Muscle layer of colon (tissue), 2 donors: ENCODE measurements around the gene SEMA4G.

Source experiments
- H3K27ac ChIP-seq: one replicate; pipeline ENCODE4 v1.7.0; 2013; ENCODE audit warnings: low read depth, mild to moderate bottlenecking, low read length, moderate library complexity
- H3K27me3 ChIP-seq, 2 donors: one replicate each; pipeline ENCODE4 v1.7.0; 2013; ENCODE audit warnings: low read length in 2 of 2, mild to moderate bottlenecking in 2 of 2; ENCODE audit not compliant: insufficient read depth in 2 of 2, control insufficient read depth in 1 of 2
- H3K36me3 ChIP-seq: one replicate; pipeline ENCODE4 v1.7.0; 2013; ENCODE audit warnings: mild to moderate bottlenecking, low read length; ENCODE audit not compliant: insufficient read depth
- H3K4me1 ChIP-seq: one replicate; pipeline ENCODE4 v1.7.0; 2013; ENCODE audit warnings: mild to moderate bottlenecking, low read length; ENCODE audit not compliant: insufficient read depth
- H3K4me3 ChIP-seq, 2 donors: one replicate each; pipeline ENCODE4 v1.7.0; 2013; ENCODE audit warnings: low read length in 2 of 2, low read depth in 1 of 2, mild to moderate bottlenecking in 1 of 2, moderate library complexity in 1 of 2
- H3K9ac ChIP-seq: one replicate; pipeline ENCODE4 v1.7.0; 2013; ENCODE audit warnings: low read length
- H3K9me3 ChIP-seq: one replicate; pipeline ENCODE4 v1.7.0; 2013; ENCODE audit warnings: mild to moderate bottlenecking, low read length
- donor health status: abdominal sarcoma.
- donor health status: Adenocarcinoma of cecum.

SEMA4G gene

GRCh38 chr10:100995181-100995580, 25.9 kb downstream of the SEMA4G start:
- Histone ChIP-seq H3K27ac (no peak overlapping the region), H3K9me3 (no peaks in the 10 kb centered on the region), H3K36me3 (peaks cover 23% of the 10 kb centered on the region), H3K4me1 (peaks cover 10% of the 10 kb centered on the region), H3K9ac (no peak overlapping the region), H3K27me3 (no peaks in the 10 kb centered on the region), H3K4me3 (no peak overlapping the region)

GRCh38 chr10:100996678-100997359, 27.5 kb downstream of the SEMA4G start:
- Histone ChIP-seq H3K4me1 (peaks cover 24% of the 10 kb centered on the region), H3K27ac (peak overlapping the region; percentile 98), H3K4me3 (peak overlapping the region; percentile 68 to 90), H3K9ac (no peak overlapping the region), H3K27me3 (no peaks in the 10 kb centered on the region), H3K9me3 (no peaks in the 10 kb centered on the region), H3K36me3 (peaks cover 10% of the 10 kb centered on the region)

GRCh38 chr10:100997360-100998182, 28.3 kb downstream of the SEMA4G start:
- Histone ChIP-seq H3K9me3 (no peaks in the 10 kb centered on the region), H3K9ac (peak overlapping the region; percentile 96), H3K27ac (peak overlapping the region; percentile 98), H3K4me1 (peaks cover 31% of the 10 kb centered on the region), H3K27me3 (no peaks in the 10 kb centered on the region), H3K36me3 (peaks cover 10% of the 10 kb centered on the region), H3K4me3 (peak overlapping the region; percentile 68 to 90)

GRCh38 chr10:100998183-100998990, 29.1 kb downstream of the SEMA4G start:
- H3K4me1 ChIP-seq, result peaks cover 37% of the 10 kb centered on the region
- peak overlapping the region; percentile 98 for H3K27ac ChIP-seq
- peak overlapping the region; percentile 68 to 90 for H3K4me3 ChIP-seq
- H3K9ac ChIP-seq, result peak overlapping the region; percentile 96
- H3K27me3 ChIP-seq, result no peaks in the 10 kb centered on the region
- peaks cover 15% of the 10 kb centered on the region for H3K36me3 ChIP-seq
- H3K9me3 ChIP-seq, result no peaks in the 10 kb centered on the region

GRCh38 chr10:100998991-100999741, 29.9 kb downstream of the SEMA4G start:
- Histone ChIP-seq H3K36me3 (peaks cover 17% of the 10 kb centered on the region), H3K9me3 (no peaks in the 10 kb centered on the region), H3K27ac (peak overlapping the region; percentile 98), H3K27me3 (no peaks in the 10 kb centered on the region), H3K9ac (peak overlapping the region; percentile 96), H3K4me3 (peak overlapping the region; percentile 68 to 90), H3K4me1 (peaks cover 37% of the 10 kb centered on the region)

- Histone ChIP-seq H3K4me3 (peak within 1 kb of the TSS; percentile 79 to 90), H3K9ac (peak within 1 kb of the TSS; percentile 96), H3K27ac (peak within 1 kb of the TSS; percentile 98), H3K9me3 (no peaks in the 10 kb centered on the region), H3K4me1 (peaks cover 37% of the 10 kb centered on the region), H3K27me3 (no peaks in the 10 kb centered on the region), H3K36me3 (peaks cover 20% of the 10 kb centered on the region)
Observed at GRCh38 chr10:100999742-101000126, 30.4 kb downstream of the SEMA4G start, which contains the start of gene LZTS2. Gene LZTS2, plus strand, starts transcription at chr10:100999808. Its CDS starts 2,731 bp downstream, at chr10:101002539.

GRCh38 chr10:101000127-101000914, 31.0 kb downstream of the SEMA4G start:
- Histone ChIP-seq H3K4me3 (peak overlapping the region; percentile 56 to 79), H3K27ac (peak overlapping the region; percentile 65), H3K9me3 (no peaks in the 10 kb centered on the region), H3K9ac (peak overlapping the region; percentile 94), H3K27me3 (no peaks in the 10 kb centered on the region), H3K4me1 (peaks cover 37% of the 10 kb centered on the region), H3K36me3 (peaks cover 22% of the 10 kb centered on the region)

- Histone ChIP-seq H3K27ac (peak overlapping the region; percentile 65), H3K4me1 (peaks cover 37% of the 10 kb centered on the region), H3K4me3 (peak overlapping the region; percentile 56 to 79)
Observed at GRCh38 chr10:101000915-101001658, 31.8 kb downstream of the SEMA4G start.

GRCh38 chr10:101001659-101002035, 32.3 kb downstream of the SEMA4G start:
- Histone ChIP-seq H3K9ac (peak overlapping the region; percentile 94), H3K27me3 (no peaks in the 10 kb centered on the region), H3K9me3 (no peaks in the 10 kb centered on the region), H3K36me3 (peaks cover 32% of the 10 kb centered on the region), H3K4me1 (peaks cover 35% of the 10 kb centered on the region), H3K4me3 (peak overlapping the region in 1 of 2 donors; percentile 79), H3K27ac (peak overlapping the region; percentile 65)

More at GRCh38 chr10:101000915-101001658, 31.8 kb downstream of the SEMA4G start:
- Histone ChIP-seq H3K27me3 (no peaks in the 10 kb centered on the region), H3K9ac (peak overlapping the region; percentile 94), H3K36me3 (peaks cover 30% of the 10 kb centered on the region), H3K9me3 (no peaks in the 10 kb centered on the region)
